Parathyroid adenoma (tissue), 2 donors: Measurements from ENCODE around the gene KCNMB1.

Experiments used
- H2AFZ ChIP-seq: fragments of 300-600 bp; sonication (generic); one replicate; pipeline ENCODE4 v1.7.0; 2017; ENCODE audit warnings: antibody characterized with exemption, mild to moderate bottlenecking
- H3K27ac ChIP-seq: fragments of 300-600 bp; sonication (generic); one replicate; pipeline ENCODE4 v1.7.0; 2017
- H3K27me3 ChIP-seq: fragments of 300-600 bp; sonication (generic); one replicate; pipeline ENCODE4 v1.7.0; 2017; ENCODE audit warnings: low read length; ENCODE audit not compliant: control insufficient read depth, insufficient read depth
- H3K36me3 ChIP-seq: fragments of 300-600 bp; sonication (generic); one replicate; pipeline ENCODE4 v1.7.0; 2017; ENCODE audit warnings: low read length; ENCODE audit not compliant: control insufficient read depth, insufficient read depth
- H3K4me1 ChIP-seq: fragments of 300-600 bp; sonication (generic); one replicate; pipeline ENCODE4 v1.7.0; 2017; ENCODE audit warnings: control low read depth
- H3K4me2 ChIP-seq: fragments of 300-600 bp; sonication (generic); one replicate; pipeline ENCODE4 v1.7.0; 2017; ENCODE audit warnings: low read length
- H3K4me3 ChIP-seq: fragments of 300-600 bp; sonication (generic); one replicate; pipeline ENCODE4 v1.7.0; 2017; ENCODE audit warnings: low read depth, low read length
- H3K79me2 ChIP-seq: fragments of 300-600 bp; sonication (generic); one replicate; pipeline ENCODE4 v1.7.0; 2017; ENCODE audit warnings: control low read depth
- H3K9ac ChIP-seq: fragments of 300-600 bp; sonication (generic); one replicate; pipeline ENCODE4 v1.7.0; 2017; ENCODE audit warnings: mild to moderate bottlenecking
- H3K9me3 ChIP-seq: fragments of 300-600 bp; sonication (generic); one replicate; pipeline ENCODE4 v1.7.0; 2017; ENCODE audit warnings: low read length; ENCODE audit not compliant: control insufficient read depth
- TF ChIP-seq, protein P1 (sequence below): fragments of 300-600 bp; sonication (generic); IDR thresholded peaks from one replicate; pipeline ENCODE4 v1.7.0; 2017; ENCODE audit warnings: antibody characterized with exemption, mild to moderate bottlenecking
- donor health status: primary hyperparathyroidism.

KCNMB1 gene

DNA sequence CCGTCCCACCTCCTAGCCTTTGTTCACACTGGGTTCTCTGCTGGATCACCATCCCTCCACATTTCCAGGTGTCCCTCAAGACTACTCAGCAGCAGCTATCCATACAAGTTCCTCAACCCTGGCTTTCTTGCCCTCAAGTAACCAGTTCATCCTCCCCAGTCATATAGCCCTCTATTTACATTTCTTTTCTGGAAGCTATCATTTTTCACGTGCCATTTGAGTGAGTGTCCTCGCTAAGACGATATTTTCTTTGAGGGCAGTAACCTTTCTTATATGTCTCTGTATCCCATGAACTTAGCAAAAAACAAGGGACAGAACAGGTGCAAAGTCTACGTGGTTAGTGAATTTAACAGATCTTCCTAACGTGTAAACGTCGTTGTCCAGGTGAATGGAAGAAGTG, 29.6 kb upstream of the KCNMB1 start:
- no peak overlapping the region for H3K27ac ChIP-seq
- TF ChIP-seq, protein P1, sequence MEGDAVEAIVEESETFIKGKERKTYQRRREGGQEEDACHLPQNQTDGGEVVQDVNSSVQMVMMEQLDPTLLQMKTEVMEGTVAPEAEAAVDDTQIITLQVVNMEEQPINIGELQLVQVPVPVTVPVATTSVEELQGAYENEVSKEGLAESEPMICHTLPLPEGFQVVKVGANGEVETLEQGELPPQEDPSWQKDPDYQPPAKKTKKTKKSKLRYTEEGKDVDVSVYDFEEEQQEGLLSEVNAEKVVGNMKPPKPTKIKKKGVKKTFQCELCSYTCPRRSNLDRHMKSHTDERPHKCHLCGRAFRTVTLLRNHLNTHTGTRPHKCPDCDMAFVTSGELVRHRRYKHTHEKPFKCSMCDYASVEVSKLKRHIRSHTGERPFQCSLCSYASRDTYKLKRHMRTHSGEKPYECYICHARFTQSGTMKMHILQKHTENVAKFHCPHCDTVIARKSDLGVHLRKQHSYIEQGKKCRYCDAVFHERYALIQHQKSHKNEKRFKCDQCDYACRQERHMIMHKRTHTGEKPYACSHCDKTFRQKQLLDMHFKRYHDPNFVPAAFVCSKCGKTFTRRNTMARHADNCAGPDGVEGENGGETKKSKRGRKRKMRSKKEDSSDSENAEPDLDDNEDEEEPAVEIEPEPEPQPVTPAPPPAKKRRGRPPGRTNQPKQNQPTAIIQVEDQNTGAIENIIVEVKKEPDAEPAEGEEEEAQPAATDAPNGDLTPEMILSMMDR = no peak
- H2AFZ ChIP-seq = no peak overlapping the region
- no peaks in the 10 kb centered on the region for H3K36me3 ChIP-seq
- no peak overlapping the region for H3K4me3 ChIP-seq
- H3K9me3 ChIP-seq = no peaks in the 10 kb centered on the region
- H3K4me1 ChIP-seq = no peaks in the 10 kb centered on the region
- no peak overlapping the region for H3K4me2 ChIP-seq
- H3K9ac ChIP-seq = no peak overlapping the region
- no peaks in the 10 kb centered on the region for H3K79me2 ChIP-seq
- H3K27me3 ChIP-seq = no peaks in the 10 kb centered on the region

DNA sequence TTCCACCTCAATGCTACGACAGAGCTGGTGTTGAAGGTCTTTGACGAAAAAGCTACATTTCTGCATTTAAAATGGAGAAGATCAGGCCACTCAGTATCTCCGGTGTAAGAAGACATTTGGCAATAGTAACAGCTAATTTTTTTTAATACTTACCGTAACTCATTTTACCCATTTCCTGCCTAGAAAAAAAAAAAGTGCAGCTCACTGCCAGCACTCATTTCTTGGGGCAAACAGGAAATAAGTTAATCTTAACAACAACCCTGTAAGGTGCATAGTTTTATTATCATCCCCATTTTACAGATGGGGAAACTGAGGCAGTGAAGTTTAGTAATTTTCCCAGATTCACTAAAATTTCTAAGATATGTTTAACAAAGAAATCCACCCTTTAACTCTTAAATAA, 27.4 kb upstream of the KCNMB1 start:
- H2AFZ ChIP-seq = no peak overlapping the region
- no peaks in the 10 kb centered on the region for H3K36me3 ChIP-seq
- no peaks in the 10 kb centered on the region for H3K27me3 ChIP-seq
- no peak overlapping the region for H3K4me2 ChIP-seq
- H3K4me3 ChIP-seq = no peak overlapping the region
- no peak overlapping the region for H3K27ac ChIP-seq
- H3K4me1 ChIP-seq = no peaks in the 10 kb centered on the region
- H3K9me3 ChIP-seq = no peaks in the 10 kb centered on the region
- H3K79me2 ChIP-seq = no peaks in the 10 kb centered on the region
- TF ChIP-seq, protein P1 = no peak
- no peak overlapping the region for H3K9ac ChIP-seq

DNA sequence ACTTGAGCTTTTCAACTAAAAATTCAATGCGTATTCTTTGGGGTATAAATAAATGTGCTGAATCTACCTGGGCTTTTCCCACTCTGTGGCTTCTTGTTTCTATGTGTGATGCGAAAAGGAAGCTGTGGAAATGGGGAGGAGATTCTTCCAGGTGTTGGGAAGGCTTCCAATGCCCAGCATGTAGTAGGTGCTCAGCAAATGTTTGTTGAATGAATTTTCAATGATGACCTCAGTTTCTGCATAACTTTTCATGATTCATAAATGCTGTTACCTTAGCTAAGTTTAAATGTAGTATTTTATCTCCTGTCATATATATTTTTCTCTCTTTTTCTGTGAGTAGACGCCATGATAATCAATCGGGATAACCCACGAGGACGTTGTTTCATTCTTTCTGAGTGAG, 25.6 kb upstream of the KCNMB1 start:
- Histone ChIP-seq H3K27ac (no peak overlapping the region), H3K27me3 (no peaks in the 10 kb centered on the region), H2AFZ (no peak overlapping the region), H3K9ac (no peak overlapping the region), H3K79me2 (no peaks in the 10 kb centered on the region), H3K4me3 (no peak overlapping the region), H3K36me3 (no peaks in the 10 kb centered on the region), H3K4me1 (no peaks in the 10 kb centered on the region), H3K9me3 (no peaks in the 10 kb centered on the region), H3K4me2 (no peak overlapping the region)
- TF ChIP-seq, protein P1 = no peak

DNA sequence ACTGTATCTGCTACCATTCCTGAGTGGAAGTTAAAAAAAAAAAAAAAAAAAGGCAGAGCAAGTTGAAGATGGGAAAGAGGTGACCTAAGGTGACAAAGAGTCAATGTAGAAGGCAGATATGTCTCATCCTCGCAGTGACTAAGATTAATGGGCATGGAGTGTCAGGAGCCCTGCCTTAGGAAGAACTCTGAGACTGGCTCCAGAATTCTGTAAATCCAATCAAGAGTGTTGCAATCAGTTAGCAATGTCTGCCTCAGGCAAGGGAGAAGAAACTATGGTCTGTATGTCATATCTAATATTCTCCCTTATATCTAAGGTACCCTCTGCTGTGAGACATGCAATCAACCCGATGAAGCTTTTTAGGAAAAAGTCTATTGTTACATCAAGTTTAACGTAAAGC, 24.7 kb upstream of the KCNMB1 start:
- no peaks in the 10 kb centered on the region for H3K36me3 ChIP-seq
- no peak overlapping the region for H3K4me3 ChIP-seq
- H2AFZ ChIP-seq = no peak overlapping the region
- no peak overlapping the region for H3K4me2 ChIP-seq
- no peak overlapping the region for H3K27ac ChIP-seq
- TF ChIP-seq, protein P1 = no peak
- H3K79me2 ChIP-seq = no peaks in the 10 kb centered on the region
- no peaks in the 10 kb centered on the region for H3K9me3 ChIP-seq
- no peaks in the 10 kb centered on the region for H3K27me3 ChIP-seq
- no peak overlapping the region for H3K9ac ChIP-seq
- H3K4me1 ChIP-seq = no peaks in the 10 kb centered on the region

DNA sequence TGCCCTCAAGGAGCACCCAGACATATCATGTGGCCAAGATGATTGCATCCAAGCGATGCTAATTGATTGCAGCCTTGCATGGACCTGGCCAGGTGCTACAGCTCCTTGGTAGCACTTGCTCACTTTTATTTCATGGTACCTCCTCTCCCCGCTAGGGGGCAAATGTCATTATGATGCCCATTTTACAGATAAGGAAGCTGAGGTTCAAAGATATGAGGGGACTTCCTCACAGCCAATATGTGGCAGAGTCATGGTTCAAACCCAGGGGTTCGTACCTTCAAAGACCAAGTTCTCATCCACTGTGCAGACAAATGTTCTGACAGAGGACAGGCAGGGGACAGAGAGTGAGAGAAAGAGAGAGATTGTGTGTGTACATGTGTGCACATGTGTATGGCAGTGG, 21.9 kb upstream of the KCNMB1 start:
- H3K27ac ChIP-seq = no peak overlapping the region
- H3K79me2 ChIP-seq = no peaks in the 10 kb centered on the region
- no peaks in the 10 kb centered on the region for H3K4me1 ChIP-seq
- no peaks in the 10 kb centered on the region for H3K27me3 ChIP-seq
- TF ChIP-seq, protein P1 = no peak
- no peak overlapping the region for H3K4me2 ChIP-seq
- H3K4me3 ChIP-seq = no peak overlapping the region
- no peak overlapping the region for H3K9ac ChIP-seq
- no peaks in the 10 kb centered on the region for H3K9me3 ChIP-seq
- no peak overlapping the region for H2AFZ ChIP-seq
- no peaks in the 10 kb centered on the region for H3K36me3 ChIP-seq
